HL-60 (cell line): ENCODE measurements around the gene E2F3.

Source experiments
- CTCF ChIP-seq: IDR thresholded peaks from one replicate; pipeline ENCODE4 v1.5.1; 2011; ENCODE audit warnings: low read length, control low read depth, inconsistent platforms; ENCODE audit not compliant: insufficient read depth
- GABPA ChIP-seq: IDR thresholded peaks from 2 replicates; pipeline ENCODE4 v1.6.1; 2012; ENCODE audit warnings: low read depth
- POLR2AphosphoS5 ChIP-seq: IDR thresholded peaks from 2 replicates; pipeline ENCODE4 v1.6.1; 2012; ENCODE audit warnings: low read depth
- SPI1 ChIP-seq: IDR thresholded peaks from 2 replicates; pipeline ENCODE4 v1.6.1; 2012; ENCODE audit warnings: low read depth, mild to moderate bottlenecking, borderline replicate concordance
- TF ChIP-seq, protein P1 (sequence below): IDR thresholded peaks from 2 replicates; pipeline ENCODE4 v1.6.1; 2012; ENCODE audit warnings: low read depth; ENCODE audit not compliant: insufficient replicate concordance

DNA sequence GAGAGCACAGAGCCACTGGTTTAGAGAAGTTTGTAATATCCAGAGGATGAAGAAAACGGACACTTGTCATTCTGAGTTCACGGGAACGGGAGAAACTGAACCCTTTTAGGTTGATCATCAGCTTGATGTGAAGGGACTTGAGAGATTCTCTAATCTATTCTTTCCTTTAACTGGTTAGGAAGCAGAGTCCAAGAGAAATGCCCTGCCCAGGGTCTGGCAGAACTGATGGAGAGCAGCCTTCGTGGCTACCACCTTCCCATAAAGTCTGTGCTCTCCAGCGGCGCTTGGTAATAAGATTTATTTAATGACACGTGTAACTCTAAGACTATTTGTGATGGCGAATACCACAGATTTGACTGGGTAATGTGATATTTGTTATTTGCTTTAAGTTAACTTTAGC, 36.0 kb downstream of the E2F3 start:
- TF ChIP-seq CTCF (no peak), POLR2AphosphoS5 (no peak), GABPA (no peak), SPI1 (no peak)
- TF ChIP-seq, protein P1, sequence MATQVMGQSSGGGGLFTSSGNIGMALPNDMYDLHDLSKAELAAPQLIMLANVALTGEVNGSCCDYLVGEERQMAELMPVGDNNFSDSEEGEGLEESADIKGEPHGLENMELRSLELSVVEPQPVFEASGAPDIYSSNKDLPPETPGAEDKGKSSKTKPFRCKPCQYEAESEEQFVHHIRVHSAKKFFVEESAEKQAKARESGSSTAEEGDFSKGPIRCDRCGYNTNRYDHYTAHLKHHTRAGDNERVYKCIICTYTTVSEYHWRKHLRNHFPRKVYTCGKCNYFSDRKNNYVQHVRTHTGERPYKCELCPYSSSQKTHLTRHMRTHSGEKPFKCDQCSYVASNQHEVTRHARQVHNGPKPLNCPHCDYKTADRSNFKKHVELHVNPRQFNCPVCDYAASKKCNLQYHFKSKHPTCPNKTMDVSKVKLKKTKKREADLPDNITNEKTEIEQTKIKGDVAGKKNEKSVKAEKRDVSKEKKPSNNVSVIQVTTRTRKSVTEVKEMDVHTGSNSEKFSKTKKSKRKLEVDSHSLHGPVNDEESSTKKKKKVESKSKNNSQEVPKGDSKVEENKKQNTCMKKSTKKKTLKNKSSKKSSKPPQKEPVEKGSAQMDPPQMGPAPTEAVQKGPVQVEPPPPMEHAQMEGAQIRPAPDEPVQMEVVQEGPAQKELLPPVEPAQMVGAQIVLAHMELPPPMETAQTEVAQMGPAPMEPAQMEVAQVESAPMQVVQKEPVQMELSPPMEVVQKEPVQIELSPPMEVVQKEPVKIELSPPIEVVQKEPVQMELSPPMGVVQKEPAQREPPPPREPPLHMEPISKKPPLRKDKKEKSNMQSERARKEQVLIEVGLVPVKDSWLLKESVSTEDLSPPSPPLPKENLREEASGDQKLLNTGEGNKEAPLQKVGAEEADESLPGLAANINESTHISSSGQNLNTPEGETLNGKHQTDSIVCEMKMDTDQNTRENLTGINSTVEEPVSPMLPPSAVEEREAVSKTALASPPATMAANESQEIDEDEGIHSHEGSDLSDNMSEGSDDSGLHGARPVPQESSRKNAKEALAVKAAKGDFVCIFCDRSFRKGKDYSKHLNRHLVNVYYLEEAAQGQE: no peak
